GM23338 (cell line): ENCODE measurements around the gene COBLL1. TPM values are rescaled to one million over a fixed set of nuclear protein-coding genes. Genes with fewer than 3 reads are reported as not detected.

Experiments used
- ATAC-seq: fragments of 200-7000 bp; cut with Tn5 transposase; 3 replicates; pipeline ENCODE4 v1.9.1; 2020
- DNase-seq: peaks from one replicate; pipeline ENCODE4 v3.0.0-alpha.2; 2015; ENCODE audit warnings: low spot score
- H2AFZ ChIP-seq: fragments of 200-600 bp; sonication (generic); 2 replicates; pipeline ENCODE4 v1.8.0; 2016; ENCODE audit warnings: antibody characterized with exemption, mild to moderate bottlenecking, moderate library complexity
- H3F3A ChIP-seq: fragments of 200-600 bp; sonication (generic); replicated peaks from 2 replicates; pipeline ENCODE4 v1.8.0; 2017; ENCODE audit warnings: antibody characterized with exemption, mixed run types, low read depth
- H3K27ac ChIP-seq: fragments of 200-600 bp; sonication (generic); 2 replicates; pipeline ENCODE4 v1.6.1; 2016; ENCODE audit warnings: low read depth
- H3K27me3 ChIP-seq: fragments of 200-600 bp; sonication (generic); 2 replicates; pipeline ENCODE4 v1.8.0; 2016; ENCODE audit warnings: mild to moderate bottlenecking, mixed run types, moderate library complexity; ENCODE audit not compliant: insufficient read depth
- H3K36me3 ChIP-seq: fragments of 200-600 bp; sonication (generic); 2 replicates; pipeline ENCODE4 v1.8.0; 2016; ENCODE audit warnings: mild to moderate bottlenecking; ENCODE audit not compliant: insufficient read depth
- H3K4me1 ChIP-seq: fragments of 200-600 bp; sonication (generic); 2 replicates; pipeline ENCODE4 v1.8.0; 2016; ENCODE audit warnings: mild to moderate bottlenecking, moderate library complexity; ENCODE audit not compliant: insufficient read depth
- H3K4me2 ChIP-seq: fragments of 200-600 bp; sonication (generic); 2 replicates; pipeline ENCODE4 v1.7.1; 2017; ENCODE audit warnings: mixed run types
- H3K4me3 ChIP-seq: fragments of 200-600 bp; sonication (generic); 2 replicates; pipeline ENCODE4 v1.6.1; 2016; ENCODE audit warnings: mixed run types
- H3K79me2 ChIP-seq: fragments of 200-600 bp; sonication (generic); replicated peaks from 2 replicates; pipeline ENCODE4 v1.8.0; 2017; ENCODE audit warnings: mild to moderate bottlenecking; ENCODE audit not compliant: insufficient read depth
- H3K9me2 ChIP-seq: fragments of 200-600 bp; sonication (generic); 2 replicates; pipeline ENCODE4 v1.8.0; 2017; ENCODE audit not compliant: insufficient read depth
- H4K20me1 ChIP-seq: fragments of 200-600 bp; sonication (generic); replicated peaks from 2 replicates; pipeline ENCODE4 v1.8.0; 2017; ENCODE audit warnings: mild to moderate bottlenecking; ENCODE audit not compliant: insufficient read depth
- H3K27ac Mint-ChIP-seq: 2 replicates; pipeline ENCODE4 v1.8.0; 2020; ENCODE audit warnings: inconsistent platforms, mild to moderate bottlenecking, moderate library complexity, mixed read lengths
- H3K27me3 Mint-ChIP-seq: 3 replicates; pipeline ENCODE4 v1.8.0; 2022; ENCODE audit warnings: low read depth, mild to moderate bottlenecking, moderate library complexity, mixed read lengths, inconsistent platforms; ENCODE audit not compliant: insufficient read depth, poor library complexity
- H3K36me3 Mint-ChIP-seq: 3 replicates; pipeline ENCODE4 v1.8.0; 2021; ENCODE audit warnings: low read depth, mild to moderate bottlenecking, inconsistent platforms, moderate library complexity, mixed read lengths
- H3K4me1 Mint-ChIP-seq: 3 replicates; pipeline ENCODE4 v1.8.0; 2020; ENCODE audit warnings: mild to moderate bottlenecking, inconsistent platforms, mixed read lengths
- H3K4me3 Mint-ChIP-seq: 3 replicates; pipeline ENCODE4 v1.8.0; 2021; ENCODE audit warnings: moderate library complexity, mild to moderate bottlenecking, inconsistent platforms, mixed read lengths
- H3K9me3 Mint-ChIP-seq: 3 replicates; pipeline ENCODE4 v1.8.0; 2020; ENCODE audit warnings: moderate library complexity, mild to moderate bottlenecking, inconsistent platforms, mixed read lengths
- CREB1 ChIP-seq: fragments of 250-450 bp; sonication (Bioruptor Pico); IDR thresholded peaks from 2 replicates; pipeline ENCODE4 v1.5.0; 2020; ENCODE audit warnings: low read depth, mild to moderate bottlenecking, moderate library complexity
- CTCF ChIP-seq, 2 experiments: fragments of 200-600 bp in 1 of 2; sonication (generic) in 1 of 2; conservative IDR thresholded peaks; 2 replicates each; pipeline versions ENCODE4 v1.5.1 to v1.6.1; 2016 to 2017; ENCODE audit warnings: antibody characterized with exemption in 2 of 2, low read depth in 2 of 2, mild to moderate bottlenecking in 2 of 2, moderate library complexity in 1 of 2
- ETS1 ChIP-seq: IDR thresholded peaks from 2 replicates; pipeline ENCODE4 v1.6.1; 2016; ENCODE audit warnings: antibody characterized with exemption
- EZH2 ChIP-seq: fragments of 200-600 bp; sonication (generic); IDR thresholded peaks from one replicate; pipeline ENCODE4 v1.8.0; 2017; ENCODE audit warnings: antibody characterized with exemption, mild to moderate bottlenecking, low read depth; ENCODE audit not compliant: unreplicated experiment
- EZH2phosphoT487 ChIP-seq: fragments of 200-600 bp; sonication (generic); IDR thresholded peaks from one replicate; pipeline ENCODE4 v1.8.1; 2018; ENCODE audit warnings: antibody characterized with exemption; ENCODE audit not compliant: unreplicated experiment
- JUNB ChIP-seq: IDR thresholded peaks from one replicate; pipeline ENCODE4 v1.6.1; 2016; ENCODE audit warnings: antibody characterized with exemption; ENCODE audit not compliant: unreplicated experiment
- NANOG ChIP-seq: IDR thresholded peaks from 2 replicates; pipeline ENCODE4 v1.6.1; 2016; ENCODE audit warnings: antibody characterized with exemption, borderline replicate concordance
- POLR2AphosphoS5 ChIP-seq: IDR thresholded peaks from 2 replicates; pipeline ENCODE4 v1.6.1; 2016; ENCODE audit warnings: antibody characterized with exemption, low read depth
- REST ChIP-seq: IDR thresholded peaks from one replicate; pipeline ENCODE4 v1.6.1; 2018; ENCODE audit warnings: antibody characterized with exemption; ENCODE audit not compliant: unreplicated experiment
- STAT1 ChIP-seq: IDR thresholded peaks from one replicate; pipeline ENCODE4 v1.6.1; 2016; ENCODE audit warnings: antibody characterized with exemption; ENCODE audit not compliant: unreplicated experiment
- ZNF114 ChIP-seq: fragments of 250-450 bp; sonication (Bioruptor Pico); IDR thresholded peaks from 2 replicates; pipeline ENCODE4 v1.5.0; 2020; ENCODE audit warnings: mild to moderate bottlenecking, moderate library complexity
- ZNF331 ChIP-seq: fragments of 250-450 bp; sonication (Bioruptor Pico); IDR thresholded peaks from 2 replicates; pipeline ENCODE4 v1.5.0; 2020; ENCODE audit warnings: low read depth, mild to moderate bottlenecking, moderate library complexity
- ZNF462 ChIP-seq: fragments of 250-450 bp; sonication (Bioruptor Pico); IDR thresholded peaks from 2 replicates; pipeline ENCODE4 v1.5.0; 2020; ENCODE audit warnings: mild to moderate bottlenecking, moderate library complexity
- polyA plus RNA-seq: library from polyadenylated mRNA; unstranded; fragments of >200 nt; fragmentation: Nextera tagmentation; extraction: Ambion mirVana; gene quantifications from 2 replicates; pipeline ENCODE4 v1.2.1, GENCODE V29; 2016
- total RNA-seq: library from RNA; depleted of rRNA; stranded (reverse); fragments of >200 nt; shearing (Covaris generic); gene quantifications from 2 replicates; pipeline ENCODE4 v1.2.3, GENCODE V29; 2014

COBLL1 gene
- total and polyA plus RNA-seq, 2 experiments from 2014 or later, result 2.9 to 7.4 TPM

- no peaks in the 10 kb centered on the region for H3K27me3 ChIP-seq
- H3K36me3 Mint-ChIP-seq, result peaks cover 6% of the 10 kb centered on the region; the same call in 1 of the 3 replicates
- no peak overlapping the region for H3K4me2 ChIP-seq
- H3K27me3 Mint-ChIP-seq, result no peaks in the 10 kb centered on the region
- no peak overlapping the region for H3K4me3 Mint-ChIP-seq
- peaks cover 11% of the 10 kb centered on the region for H3K4me1 ChIP-seq
- no peaks in the 10 kb centered on the region for H4K20me1 ChIP-seq
- TF ChIP-seq CTCF (conservative IDR thresholded peaks at IDR 0.05; ENCODE audit: low read depth in 2 of 2) (no peak), ZNF114 (CRISPR knock-in tag) (no peak), STAT1 (no peak), NANOG (no peak), ETS1 (no peak), EZH2 (no peak), CREB1 (CRISPR knock-in tag) (no peak), REST (no peak), ZNF462 (CRISPR knock-in tag) (no peak), POLR2AphosphoS5 (no peak), ZNF331 (CRISPR knock-in tag) (no peak), JUNB (no peak), EZH2phosphoT487 (no peak)
- H3K4me1 Mint-ChIP-seq, result peaks cover 4% of the 10 kb centered on the region
- no peak overlapping the region for H3K27ac ChIP-seq
- no peak for DNase-seq
- H3K79me2 ChIP-seq, result no peaks in the 10 kb centered on the region
- no peaks in the 10 kb centered on the region for H3K9me2 ChIP-seq
- no peak overlapping the region for H2AFZ ChIP-seq
- no peak overlapping the region for H3K4me3 ChIP-seq
- no peak for ATAC-seq
- H3K9me3 Mint-ChIP-seq, result 0 out of 3 replicates have a peak, but pooled peaks cover 3% of the 10 kb centered on the region
- no peaks in the 10 kb centered on the region for H3F3A ChIP-seq
- H3K27ac Mint-ChIP-seq, result no peak overlapping the region
- H3K36me3 ChIP-seq, result no peaks in the 10 kb centered on the region
These were observed 180.3 kb downstream of the COBLL1 start for GRCh38 chr2:164661349-164661748.
